K562 treated with DMSO at 1 percent for 4 hours (cell line): ENCODE results near the gene CPO. TPM values are rescaled to one million over a fixed set of nuclear protein-coding genes. Genes with fewer than 3 reads are reported as not detected.

Experiments
- total RNA-seq: library from RNA; unstranded; fragments of 300-600 nt; gene quantifications from 2 replicates; pipeline ENCODE4 v1.2.3, GENCODE V29; 2022; ENCODE audit not compliant: insufficient read depth

The CPO gene, protein sequence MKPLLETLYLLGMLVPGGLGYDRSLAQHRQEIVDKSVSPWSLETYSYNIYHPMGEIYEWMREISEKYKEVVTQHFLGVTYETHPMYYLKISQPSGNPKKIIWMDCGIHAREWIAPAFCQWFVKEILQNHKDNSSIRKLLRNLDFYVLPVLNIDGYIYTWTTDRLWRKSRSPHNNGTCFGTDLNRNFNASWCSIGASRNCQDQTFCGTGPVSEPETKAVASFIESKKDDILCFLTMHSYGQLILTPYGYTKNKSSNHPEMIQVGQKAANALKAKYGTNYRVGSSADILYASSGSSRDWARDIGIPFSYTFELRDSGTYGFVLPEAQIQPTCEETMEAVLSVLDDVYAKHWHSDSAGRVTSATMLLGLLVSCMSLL
- not detected in 2 replicates for total RNA-seq

GRCh38 chr2:206939340-206939739 lies at the start of gene CPO:
Gene CPO (plus strand): TSS chr2:206939518. CDS start chr2:206939600, 82 bp downstream.

Other genes with a start within 250 kb of the CPO start
- gene DYTN, start 221.1 kb upstream of the CPO start, total RNA-seq: not detected in 2 replicates
- gene MDH1B, start 174.2 kb upstream of the CPO start, total RNA-seq: not detected in 2 replicates
- gene FASTKD2, start 173.9 kb upstream of the CPO start, total RNA-seq: 6.7 and 9.4 TPM in 2 replicates
- 1.7 and 1.8 TPM in 2 replicates for gene KLF7, start 226.4 kb downstream of the CPO start, total RNA-seq